Memory B cell (primary cell): ENCODE data around the gene LRRTM4.
"Not testable (repeated sequence)": the region's sequence is repeated elsewhere in the genome, so short reads cannot be mapped to it uniquely, and the experiment has no call there.

Experiments used
- ATAC-seq: fragments of 150-1000 bp; cut with Tn5 transposase; 2 replicates; pipeline ENCODE4 v1.10.0; 2021; ENCODE audit warnings: low read depth, mild to moderate bottlenecking, moderate library complexity
- DNase-seq, 2 donors: peaks; one replicate each; pipeline ENCODE4 v3.0.0; 2022; ENCODE audit warnings: low spot score in 2 of 2
- H3K27ac Mint-ChIP-seq: one replicate; pipeline ENCODE4 v1.8.0; 2022; ENCODE audit warnings: mild to moderate bottlenecking, moderate library complexity, mixed read lengths
- H3K27me3 Mint-ChIP-seq: one replicate; pipeline ENCODE4 v1.8.0; 2022; ENCODE audit warnings: mixed read lengths
- H3K36me3 Mint-ChIP-seq: one replicate; pipeline ENCODE4 v1.8.0; 2022; ENCODE audit warnings: mild to moderate bottlenecking, mixed read lengths
- H3K4me1 Mint-ChIP-seq: one replicate; pipeline ENCODE4 v1.8.0; 2022; ENCODE audit warnings: mixed read lengths
- H3K4me3 Mint-ChIP-seq: one replicate; pipeline ENCODE4 v1.8.0; 2022; ENCODE audit warnings: mild to moderate bottlenecking, moderate library complexity, mixed read lengths
- H3K9me3 Mint-ChIP-seq: one replicate; pipeline ENCODE4 v1.8.0; 2022; ENCODE audit warnings: mixed read lengths

LRRTM4 gene

DNA sequence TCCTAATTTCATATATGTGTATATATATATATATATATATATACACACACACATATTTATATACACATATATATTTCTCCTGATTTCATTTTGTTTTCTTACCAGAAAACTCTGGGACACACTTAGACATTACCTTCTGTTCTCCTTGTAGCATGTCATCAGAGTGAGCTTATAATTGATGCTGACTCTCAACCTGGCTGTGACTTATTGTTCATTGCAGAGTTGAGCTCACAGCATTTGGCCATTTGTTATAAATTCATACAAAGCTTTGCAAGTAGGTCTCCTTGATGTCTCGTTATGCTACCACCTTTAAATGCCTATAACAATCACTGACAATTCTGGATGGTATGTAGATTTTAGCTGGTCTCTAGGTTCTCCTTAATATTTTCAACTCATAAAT is 314.8 kb downstream of the LRRTM4 start:
- H3K27me3 Mint-ChIP-seq, result no peaks in the 10 kb centered on the region
- DNase-seq (no peak), ATAC-seq (no peak)
- no peaks in the 10 kb centered on the region for H3K4me1 Mint-ChIP-seq
- H3K4me3 Mint-ChIP-seq, result no peak overlapping the region
- peaks cover 4% of the 10 kb centered on the region for H3K9me3 Mint-ChIP-seq
- no peak overlapping the region for H3K27ac Mint-ChIP-seq
- no peaks in the 10 kb centered on the region for H3K36me3 Mint-ChIP-seq

DNA sequence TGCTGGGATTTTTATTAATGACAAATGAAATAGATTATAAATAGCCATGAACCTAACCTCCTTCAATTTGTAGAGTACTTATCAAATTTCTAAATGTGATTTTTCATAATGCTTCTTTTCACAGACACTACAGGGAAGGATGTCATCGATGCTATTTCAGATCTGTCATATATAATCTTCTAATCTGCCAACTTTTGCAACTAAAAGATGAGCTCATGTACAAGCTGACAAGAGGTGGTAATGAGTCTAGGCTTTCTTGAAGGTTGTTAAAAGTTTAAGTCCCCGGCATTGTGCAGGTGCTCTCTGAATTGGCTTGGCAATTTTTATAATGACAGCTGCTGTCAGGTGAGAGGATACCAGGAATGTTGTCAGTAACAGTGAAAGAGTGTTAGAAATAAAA is 320.4 kb downstream of the LRRTM4 start:
- Mint-ChIP-seq H3K27me3 (no peaks in the 10 kb centered on the region), H3K27ac (no peak overlapping the region), H3K4me3 (no peak overlapping the region), H3K36me3 (no peaks in the 10 kb centered on the region), H3K4me1 (no peaks in the 10 kb centered on the region), H3K9me3 (peaks cover 3% of the 10 kb centered on the region)
- DNase-seq (no peak), ATAC-seq (no peak)

GRCh38 chr2:77199411-77199810 is 322.8 kb downstream of the LRRTM4 start:
- H3K27me3 Mint-ChIP-seq, result no peaks in the 10 kb centered on the region
- no peak overlapping the region for H3K27ac Mint-ChIP-seq
- H3K36me3 Mint-ChIP-seq, result no peaks in the 10 kb centered on the region
- no peaks in the 10 kb centered on the region for H3K4me1 Mint-ChIP-seq
- ATAC-seq (no peak), DNase-seq (no peak)
- H3K9me3 Mint-ChIP-seq, result no peaks in the 10 kb centered on the region
- H3K4me3 Mint-ChIP-seq, result no peak overlapping the region

DNA sequence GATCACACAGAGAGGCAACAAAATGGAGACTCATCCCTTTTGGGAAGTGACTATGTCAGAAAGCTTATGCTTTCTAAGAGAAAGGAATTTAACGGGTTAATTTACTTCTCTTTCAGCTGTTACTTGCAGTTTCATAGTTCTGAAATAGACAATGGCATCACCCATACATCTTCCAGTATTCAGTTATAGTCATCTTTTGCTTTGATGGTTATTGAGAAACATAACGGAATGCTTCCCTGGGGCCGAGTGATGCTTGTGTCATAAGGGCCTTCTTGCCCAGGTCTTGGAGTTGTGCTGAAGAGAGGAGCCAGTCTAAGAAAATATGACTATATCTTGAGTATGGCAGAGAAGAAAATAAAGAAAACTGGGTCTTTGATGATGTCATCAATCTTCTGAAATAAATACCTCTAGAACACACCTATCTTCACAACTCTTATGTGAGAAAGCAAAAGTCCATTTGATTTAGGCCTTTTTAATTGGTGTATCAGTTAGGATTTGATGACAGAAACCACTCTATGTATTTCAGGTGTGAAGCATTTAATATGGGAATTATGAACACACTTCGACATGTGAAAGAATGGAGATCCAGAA is 328.2 kb downstream of the LRRTM4 start:
- no peak overlapping the region for H3K27ac Mint-ChIP-seq
- no peaks in the 10 kb centered on the region for H3K36me3 Mint-ChIP-seq
- no peaks in the 10 kb centered on the region for H3K27me3 Mint-ChIP-seq
- no peak overlapping the region for H3K4me3 Mint-ChIP-seq
- ATAC-seq (no peak), DNase-seq (no peak)
- peaks cover 1% of the 10 kb centered on the region for H3K9me3 Mint-ChIP-seq
- no peaks in the 10 kb centered on the region for H3K4me1 Mint-ChIP-seq

DNA sequence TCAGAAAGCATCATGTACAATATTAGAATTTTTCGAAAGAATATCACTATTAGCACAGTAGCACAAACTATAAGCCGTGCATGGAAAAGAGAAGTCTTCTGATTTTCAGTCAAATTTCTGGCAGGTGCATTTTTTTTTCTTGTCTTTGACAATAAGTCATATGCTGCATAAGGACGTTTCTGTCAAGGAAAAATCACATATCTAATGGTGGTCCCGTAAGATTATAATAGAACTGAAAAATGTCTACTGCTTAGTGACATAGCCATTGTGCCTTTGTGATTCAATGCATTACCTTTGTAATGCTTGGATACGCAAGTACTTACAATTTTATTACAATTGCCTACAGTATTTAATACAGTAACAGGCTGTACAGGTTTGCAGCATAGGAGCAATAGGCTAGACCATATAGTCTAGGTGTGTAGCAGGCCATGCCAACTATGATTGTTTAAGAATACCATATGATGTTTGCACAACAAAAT is 329.3 kb downstream of the LRRTM4 start:
- Mint-ChIP-seq H3K4me1 (no peaks in the 10 kb centered on the region), H3K27ac (no peak overlapping the region), H3K9me3 (peaks cover 6% of the 10 kb centered on the region), H3K27me3 (no peaks in the 10 kb centered on the region), H3K36me3 (no peaks in the 10 kb centered on the region), H3K4me3 (no peak overlapping the region)
- no peak for ATAC-seq
- DNase-seq, result no peak

- no peak for ATAC-seq
- no peak overlapping the region for H3K4me3 Mint-ChIP-seq
- no peaks in the 10 kb centered on the region for H3K36me3 Mint-ChIP-seq
These were observed 330.5 kb downstream of the LRRTM4 start for GRCh38 chr2:77191665-77192064.

DNA sequence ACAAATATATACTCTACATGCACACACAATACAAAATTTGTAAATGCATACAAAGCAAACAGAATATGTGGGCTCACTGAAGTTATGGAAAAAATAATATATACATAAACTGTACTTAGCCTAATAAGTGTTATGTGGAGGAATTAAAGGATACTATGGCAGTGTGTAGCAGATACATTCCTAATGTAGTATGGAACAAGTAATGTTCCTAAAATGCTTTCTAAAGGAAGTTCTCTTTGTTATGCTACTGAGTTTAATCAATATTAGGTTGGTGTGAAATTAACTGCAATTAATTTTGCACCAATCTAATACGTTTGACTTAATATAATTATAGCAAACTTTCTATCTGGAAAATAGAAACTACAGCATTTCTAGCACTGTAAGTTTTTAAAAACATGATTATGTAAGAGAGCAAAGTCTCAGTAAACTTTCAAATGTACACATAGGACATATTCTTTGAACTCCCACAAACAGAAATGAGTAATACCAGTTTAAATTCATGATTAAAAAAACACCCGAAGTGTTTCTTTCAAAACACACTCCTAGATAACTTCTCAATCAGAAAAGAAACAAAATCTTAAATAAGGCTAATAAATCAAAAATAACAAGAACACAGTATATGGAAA is 331.3 kb downstream of the LRRTM4 start:
- no peak overlapping the region for H3K27ac Mint-ChIP-seq
- H3K4me3 Mint-ChIP-seq, result no peak overlapping the region
- H3K27me3 Mint-ChIP-seq, result no peaks in the 10 kb centered on the region
- no peaks in the 10 kb centered on the region for H3K4me1 Mint-ChIP-seq
- DNase-seq, result no peak
- H3K36me3 Mint-ChIP-seq, result no peaks in the 10 kb centered on the region
- peaks cover 6% of the 10 kb centered on the region for H3K9me3 Mint-ChIP-seq
- ATAC-seq, result no peak

More at GRCh38 chr2:77191665-77192064, 330.5 kb downstream of the LRRTM4 start:
- no peaks in the 10 kb centered on the region for H3K4me1 Mint-ChIP-seq
- DNase-seq, result no peak
- H3K27me3 Mint-ChIP-seq, result no peaks in the 10 kb centered on the region
- H3K9me3 Mint-ChIP-seq, result peaks cover 6% of the 10 kb centered on the region
- H3K27ac Mint-ChIP-seq, result no peak overlapping the region

DNA sequence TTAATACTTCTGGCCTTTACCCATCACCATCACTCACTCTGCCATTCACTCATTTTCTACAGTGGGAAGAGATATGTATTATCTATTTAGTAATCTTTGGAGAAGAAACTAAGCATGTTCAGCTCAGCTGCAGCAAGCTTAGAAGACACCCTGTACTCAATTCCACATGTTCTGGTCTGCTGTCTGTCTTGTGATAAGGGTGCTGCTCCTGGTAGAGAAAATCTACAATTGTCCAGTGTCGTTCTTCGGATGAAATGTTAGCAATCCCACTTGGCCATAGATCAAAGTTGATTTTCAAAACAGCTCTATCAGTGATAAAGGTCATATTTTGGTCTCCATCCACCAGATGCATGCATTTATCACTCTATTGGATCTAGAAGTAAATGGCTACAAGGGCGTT is 337.1 kb downstream of the LRRTM4 start:
- Mint-ChIP-seq H3K36me3 (no peaks in the 10 kb centered on the region), H3K27me3 (no peaks in the 10 kb centered on the region), H3K9me3 (peaks cover 11% of the 10 kb centered on the region), H3K4me1 (no peaks in the 10 kb centered on the region), H3K27ac (no peak overlapping the region), H3K4me3 (no peak overlapping the region)
- ATAC-seq (no peak), DNase-seq (no peak)

DNA sequence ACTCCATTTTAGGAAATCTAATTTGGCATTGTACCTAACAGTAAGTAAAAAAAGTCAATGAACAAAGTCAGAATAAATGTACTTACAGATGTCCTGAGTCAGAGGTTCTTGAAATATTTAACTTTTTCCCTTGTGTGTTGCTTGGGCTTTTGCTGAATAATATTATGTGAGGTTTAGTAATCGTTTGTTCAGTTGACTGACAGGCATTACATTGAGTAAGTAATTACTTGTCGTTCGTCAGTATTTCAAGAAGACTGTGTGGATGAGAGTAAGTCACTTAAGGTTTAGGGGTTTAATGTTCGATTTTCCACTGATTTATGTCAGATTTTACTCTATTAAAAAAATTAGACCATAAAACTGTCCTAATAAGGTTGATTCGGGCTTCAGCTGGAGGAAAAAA is 342.9 kb downstream of the LRRTM4 start:
- DNase-seq, result no peak
- no peaks in the 10 kb centered on the region for H3K4me1 Mint-ChIP-seq
- no peak for ATAC-seq
- H3K36me3 Mint-ChIP-seq, result no peaks in the 10 kb centered on the region
- H3K4me3 Mint-ChIP-seq, result no peak overlapping the region
- no peak overlapping the region for H3K27ac Mint-ChIP-seq
- H3K9me3 Mint-ChIP-seq, result peaks cover 7% of the 10 kb centered on the region
- H3K27me3 Mint-ChIP-seq, result no peaks in the 10 kb centered on the region

GRCh38 chr2:77175266-77175780 is 346.9 kb downstream of the LRRTM4 start:
- H3K27ac Mint-ChIP-seq, H3K27me3 Mint-ChIP-seq: not testable (repeated sequence)

DNA sequence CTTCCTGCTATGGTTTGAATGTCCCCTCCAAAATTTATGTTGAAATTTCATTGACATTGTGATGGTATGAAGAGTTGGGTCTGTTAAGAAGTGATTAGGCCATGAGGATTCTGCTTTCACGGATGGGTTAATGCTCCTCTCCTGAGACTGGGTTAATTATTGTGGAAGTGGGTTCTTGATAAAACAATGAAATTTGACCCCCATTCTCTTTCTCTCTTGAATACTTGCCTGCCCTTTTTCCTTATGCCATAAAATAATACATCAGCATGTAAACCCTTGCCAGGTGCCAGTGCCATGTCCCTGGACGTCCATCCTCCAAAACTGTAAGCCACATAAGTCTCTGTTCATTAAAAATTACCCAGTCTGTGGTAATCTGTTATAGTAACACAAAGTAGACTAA is 352.8 kb downstream of the LRRTM4 start:
- Mint-ChIP-seq H3K27me3 (no peaks in the 10 kb centered on the region), H3K4me3 (no peak overlapping the region), H3K9me3 (peaks cover 10% of the 10 kb centered on the region), H3K27ac (no peak overlapping the region), H3K36me3 (no peaks in the 10 kb centered on the region), H3K4me1 (no peaks in the 10 kb centered on the region)
- ATAC-seq (no peak), DNase-seq (no peak)

More at GRCh38 chr2:77175266-77175780, 346.9 kb downstream of the LRRTM4 start:
- not testable (repeated sequence) for H3K9me3 Mint-ChIP-seq, H3K36me3 Mint-ChIP-seq, H3K4me3 Mint-ChIP-seq, DNase-seq, ATAC-seq, H3K4me1 Mint-ChIP-seq

DNA sequence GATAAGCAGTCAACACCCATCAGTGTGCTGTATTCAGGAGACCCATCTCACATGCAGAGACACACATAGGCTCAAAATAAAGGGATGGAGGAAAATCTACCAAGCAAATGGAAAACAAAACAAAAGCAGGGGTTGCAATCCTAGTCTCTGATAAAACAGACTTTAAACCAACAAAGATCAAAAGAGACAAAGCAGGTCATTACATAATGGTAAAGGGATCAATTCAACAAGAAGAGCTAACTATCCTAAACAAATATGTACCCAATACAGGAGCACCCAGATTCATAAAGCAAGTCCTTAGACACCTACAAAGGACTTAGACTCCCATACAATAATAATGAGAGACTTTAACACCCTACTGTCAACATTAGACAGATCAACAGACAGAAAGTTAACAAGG is 358.2 kb downstream of the LRRTM4 start:
- H3K9me3 Mint-ChIP-seq, H3K27ac Mint-ChIP-seq, DNase-seq, H3K36me3 Mint-ChIP-seq, H3K4me3 Mint-ChIP-seq, H3K4me1 Mint-ChIP-seq, H3K27me3 Mint-ChIP-seq, ATAC-seq: not testable (repeated sequence)

DNA sequence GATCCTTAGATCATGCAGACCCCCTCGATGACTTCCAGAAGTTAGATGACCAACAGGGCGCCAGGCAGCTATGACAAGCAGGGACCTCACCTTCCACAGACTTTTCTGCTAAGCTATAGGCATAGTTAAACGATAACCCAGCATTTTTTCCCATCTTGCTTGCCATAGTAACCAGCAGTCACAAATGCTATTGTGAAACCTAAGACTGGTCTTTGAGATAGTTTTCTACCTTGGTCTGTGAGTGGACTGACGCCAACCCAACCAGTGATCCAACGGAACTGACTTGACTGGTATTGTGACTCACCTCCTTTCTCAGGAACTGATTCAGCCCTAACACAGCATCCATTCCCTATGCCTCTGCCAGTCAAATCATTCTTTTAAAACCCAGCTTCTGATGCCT is 361.2 kb downstream of the LRRTM4 start:
- H3K27ac Mint-ChIP-seq, result no peak overlapping the region
- no peaks in the 10 kb centered on the region for H3K27me3 Mint-ChIP-seq
- H3K36me3 Mint-ChIP-seq, result no peaks in the 10 kb centered on the region
- no peaks in the 10 kb centered on the region for H3K4me1 Mint-ChIP-seq
- DNase-seq (no peak), ATAC-seq (no peak)
- no peak overlapping the region for H3K4me3 Mint-ChIP-seq
- peaks cover 5% of the 10 kb centered on the region for H3K9me3 Mint-ChIP-seq

DNA sequence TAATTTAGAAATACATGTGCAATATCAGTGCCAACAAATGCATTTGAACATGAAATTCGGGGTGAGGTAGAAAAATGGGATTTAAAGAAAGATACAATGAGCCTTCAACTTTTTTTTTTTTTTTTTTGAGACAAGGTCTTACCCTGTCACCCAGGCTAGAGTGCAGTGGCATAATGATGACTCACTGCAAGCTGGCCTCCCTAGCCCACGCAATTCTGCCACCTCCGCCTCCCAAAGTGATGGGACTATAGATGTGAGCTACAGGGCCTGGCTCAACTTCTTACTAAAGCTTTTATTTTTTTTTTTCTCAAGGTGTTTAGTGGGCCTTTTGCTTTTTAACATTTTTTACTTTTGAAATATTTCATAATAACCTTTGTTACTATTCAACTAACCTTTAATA is 365.6 kb downstream of the LRRTM4 start:
- Mint-ChIP-seq H3K9me3 (no peaks in the 10 kb centered on the region), H3K4me3 (no peak overlapping the region), H3K36me3 (no peaks in the 10 kb centered on the region), H3K27me3 (no peaks in the 10 kb centered on the region), H3K27ac (no peak overlapping the region), H3K4me1 (no peaks in the 10 kb centered on the region)
- ATAC-seq (no peak), DNase-seq (no peak)

- Mint-ChIP-seq H3K36me3 (no peaks in the 10 kb centered on the region), H3K4me3 (no peak overlapping the region)
- DNase-seq, result no peak
These were observed 366.7 kb downstream of the LRRTM4 start for GRCh38 chr2:77155511-77155910.

More at GRCh38 chr2:77155511-77155910, 366.7 kb downstream of the LRRTM4 start:
- no peak for ATAC-seq
- H3K27ac Mint-ChIP-seq, result no peak overlapping the region
- no peaks in the 10 kb centered on the region for H3K27me3 Mint-ChIP-seq
- no peaks in the 10 kb centered on the region for H3K4me1 Mint-ChIP-seq
- H3K9me3 Mint-ChIP-seq, result no peaks in the 10 kb centered on the region
